GM19238 (cell line): ENCODE data around the gene CACNA2D1.
"Not testable (repeated sequence)": the region's sequence is repeated elsewhere in the genome, so short reads cannot be mapped to it uniquely, and the experiment has no call there.

Experiments
- DNase-seq: peaks from one replicate; pipeline ENCODE4 v3.0.0; 2011; ENCODE audit warnings: low spot score; ENCODE audit not compliant: insufficient read length

The CACNA2D1 gene

GRCh38 chr7:82434275-82435022, 9.1 kb downstream of the CACNA2D1 start:
- DNase-seq: no peak

GRCh38 chr7:82433507-82433906, 10.1 kb downstream of the CACNA2D1 start:
- DNase-seq: no peak

GRCh38 chr7:82432743-82433142, 10.8 kb downstream of the CACNA2D1 start:
- not testable (repeated sequence) for DNase-seq

- no peak for DNase-seq
Measured at GRCh38 chr7:82430500-82431465, 12.8 kb downstream of the CACNA2D1 start.

DNA sequence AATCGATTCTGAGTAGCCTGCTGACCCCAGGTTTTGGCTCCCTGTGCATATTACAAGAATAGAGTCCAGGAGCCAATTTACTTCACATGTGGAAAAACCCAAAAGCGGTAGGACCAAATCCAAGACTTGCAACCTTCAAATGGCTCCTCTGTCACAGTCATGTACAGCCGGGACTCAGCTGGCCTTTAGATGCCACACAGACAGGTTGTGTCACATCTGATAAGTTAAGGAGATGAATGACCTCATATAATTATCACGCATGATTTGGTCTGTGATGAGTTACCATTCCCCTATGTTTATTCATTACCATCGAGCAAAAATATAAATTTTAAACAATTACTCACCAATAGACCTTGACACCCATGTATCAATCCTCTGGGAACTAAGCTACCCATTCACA, 14.2 kb downstream of the CACNA2D1 start:
- DNase-seq: no peak

DNA sequence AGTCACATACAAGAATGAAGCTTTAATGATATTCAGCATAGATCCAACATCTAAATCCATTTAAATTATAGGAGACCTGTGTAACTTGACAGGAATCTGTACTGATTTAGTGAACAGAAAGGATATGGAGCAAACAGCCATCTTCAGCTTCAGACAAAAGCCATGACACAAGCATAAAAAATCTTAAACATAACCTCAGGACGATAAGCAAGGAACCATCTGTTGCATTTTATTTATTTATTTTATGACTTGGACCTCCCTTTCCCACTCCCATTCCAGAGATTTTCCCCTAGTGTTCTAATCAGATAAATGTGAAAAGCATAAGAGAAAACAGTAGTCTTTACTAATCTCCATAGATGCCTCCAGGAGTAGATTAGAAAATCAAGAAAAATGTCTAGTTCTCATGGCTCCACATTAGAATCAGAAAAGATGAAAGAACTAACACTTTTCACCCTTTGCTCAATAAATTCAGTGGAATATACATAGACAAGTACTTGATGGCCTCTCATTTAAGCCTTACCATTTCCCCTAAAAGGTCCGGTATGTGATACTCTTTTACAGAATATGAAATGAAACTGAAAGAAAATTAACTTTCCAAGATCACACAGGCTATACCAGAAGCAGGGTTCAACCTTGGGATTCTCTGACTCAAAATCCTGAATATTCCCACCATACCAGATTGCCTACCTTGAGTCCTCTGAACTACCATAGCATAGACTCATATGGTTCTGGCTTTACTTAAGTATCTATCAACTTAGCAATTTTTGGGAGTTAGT, 15.2 kb downstream of the CACNA2D1 start:
- no peak for DNase-seq

GRCh38 chr7:82423446-82423845, 20.1 kb downstream of the CACNA2D1 start:
- no peak for DNase-seq

- no peak for DNase-seq
Measured at GRCh38 chr7:82419200-82419599, 24.4 kb downstream of the CACNA2D1 start.

DNA sequence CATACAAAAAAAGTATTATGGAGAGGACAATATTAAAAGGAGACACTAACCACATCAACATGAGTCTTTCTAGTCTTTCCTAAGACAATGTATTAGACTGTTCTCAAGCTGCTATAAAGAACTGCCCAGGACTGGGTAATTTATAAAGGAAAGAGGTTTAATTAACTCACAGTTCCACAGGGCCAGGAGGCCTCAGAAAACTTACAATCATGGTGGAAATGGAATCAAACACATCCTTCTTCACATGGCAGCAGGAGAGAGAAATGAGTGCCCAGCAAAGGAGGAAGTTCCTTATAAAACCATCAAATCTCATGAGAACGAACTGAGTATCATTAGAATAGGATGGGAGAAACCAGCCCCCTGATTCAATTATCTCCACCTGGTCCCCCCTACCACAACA, 25.7 kb downstream of the CACNA2D1 start:
- DNase-seq: no peak

- no peak for DNase-seq
Measured at GRCh38 chr7:82416402-82416801, 27.2 kb downstream of the CACNA2D1 start.

DNA sequence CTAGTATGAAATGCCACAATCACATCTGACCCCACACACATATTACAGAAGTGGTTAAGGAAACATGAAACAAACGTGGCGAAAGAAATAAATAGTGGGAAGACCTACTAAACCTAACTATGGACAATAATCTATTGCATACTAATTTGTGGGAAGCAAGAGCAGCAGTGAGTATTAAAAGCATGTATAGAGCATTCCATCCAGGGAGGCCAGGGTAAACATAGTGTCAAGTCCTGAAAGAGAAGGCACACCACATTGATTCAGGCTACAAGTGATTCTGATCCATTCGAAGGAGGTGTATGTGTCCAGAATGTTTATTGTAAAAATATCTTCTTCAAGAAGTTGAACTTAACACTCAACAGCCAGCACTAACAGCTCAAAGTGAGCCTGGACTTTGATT, 29.2 kb downstream of the CACNA2D1 start:
- DNase-seq: no peak

DNA sequence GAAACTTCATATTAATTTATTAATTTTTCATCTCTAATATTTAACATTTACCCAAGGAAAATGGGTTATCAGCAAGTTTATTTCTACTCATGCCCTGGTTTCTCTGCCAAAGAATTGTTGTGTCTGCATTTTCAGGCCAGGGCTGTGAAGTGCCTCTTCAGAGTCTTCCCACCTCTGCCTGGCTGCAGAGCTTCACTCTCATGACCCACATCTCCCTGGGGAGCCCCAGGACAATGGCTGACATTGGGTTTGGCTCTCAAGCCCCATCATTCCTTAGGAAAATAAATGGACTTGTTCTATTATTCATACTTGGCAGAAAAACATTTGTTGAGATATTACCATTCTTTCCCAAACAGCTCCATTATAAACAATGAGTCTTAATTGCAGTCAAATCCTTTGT, 30.3 kb downstream of the CACNA2D1 start:
- no peak for DNase-seq

DNA sequence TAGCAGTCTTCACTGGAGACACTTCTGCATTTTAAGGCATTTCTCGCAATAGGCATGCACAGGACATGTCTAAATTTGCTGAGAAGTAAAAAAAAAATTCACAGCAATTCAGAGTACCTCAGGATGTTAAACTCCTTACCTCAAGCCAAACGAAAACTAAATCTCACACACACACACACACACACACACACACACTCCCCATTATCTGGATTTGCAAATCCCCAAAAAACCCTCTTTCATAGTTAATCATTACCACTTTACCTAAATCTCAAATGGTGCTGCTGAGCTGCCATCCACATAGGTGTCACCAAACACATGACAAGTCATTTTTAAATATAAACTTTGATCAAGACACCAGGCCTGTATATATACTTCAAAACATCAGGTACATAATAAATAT, 31.8 kb downstream of the CACNA2D1 start:
- no peak for DNase-seq

DNA sequence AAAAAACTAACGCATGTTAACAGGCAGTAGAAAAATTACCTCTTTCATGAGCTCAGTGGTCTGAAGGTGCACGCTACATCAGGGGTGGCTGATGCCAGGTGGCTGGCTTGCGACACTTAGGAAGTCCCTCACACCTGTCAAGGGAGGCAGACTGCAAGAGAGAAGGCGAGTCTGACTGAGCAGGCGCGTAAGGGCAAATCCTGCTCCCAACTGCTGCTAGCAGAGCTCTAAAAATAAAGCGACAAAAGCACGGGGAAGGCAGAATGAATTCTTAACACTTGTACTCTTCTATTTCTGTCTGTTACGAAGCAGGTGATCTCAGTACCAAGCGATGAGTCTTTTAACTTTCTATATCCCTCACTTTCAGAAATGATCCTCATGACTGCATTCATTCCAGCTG, 33.1 kb downstream of the CACNA2D1 start:
- no peak for DNase-seq

DNA sequence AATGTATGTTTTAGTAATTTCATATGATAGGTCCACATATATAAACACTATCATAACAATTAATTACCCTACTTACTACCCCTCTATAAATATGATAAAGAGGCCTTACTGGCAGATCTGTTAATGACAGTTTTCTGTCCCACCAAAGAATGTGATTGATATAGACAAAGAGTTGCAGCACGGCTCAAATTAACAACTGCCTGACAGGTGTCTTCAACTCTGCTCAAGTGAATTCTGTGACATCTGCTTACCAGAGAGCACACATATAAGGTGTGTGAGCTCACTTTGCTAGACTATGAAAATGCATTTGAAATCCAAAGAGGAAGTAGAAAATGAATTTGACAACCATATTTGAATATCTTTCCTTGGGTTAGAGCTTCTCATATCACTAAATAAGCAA, 36.6 kb downstream of the CACNA2D1 start:
- DNase-seq: no peak

DNA sequence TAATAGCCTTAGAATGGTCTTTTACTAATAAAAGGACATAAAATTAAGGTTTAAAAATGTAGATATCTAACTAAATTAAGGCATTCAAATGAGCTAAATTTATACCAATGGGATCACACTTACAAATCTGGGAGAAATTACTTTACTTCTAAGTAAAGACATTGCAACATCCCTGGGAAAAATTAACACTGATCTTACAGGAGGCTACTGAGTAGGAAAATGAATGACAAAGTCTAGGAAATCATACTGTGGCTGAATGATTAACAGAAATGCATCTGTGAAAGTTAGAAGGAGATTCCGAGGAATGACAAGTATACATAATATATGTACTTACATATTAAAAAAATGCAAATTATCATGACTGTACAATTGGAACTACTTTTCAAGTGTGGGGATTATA, 38.3 kb downstream of the CACNA2D1 start:
- DNase-seq: no peak

GRCh38 chr7:82404652-82405051, 38.9 kb downstream of the CACNA2D1 start:
- DNase-seq: no peak

DNA sequence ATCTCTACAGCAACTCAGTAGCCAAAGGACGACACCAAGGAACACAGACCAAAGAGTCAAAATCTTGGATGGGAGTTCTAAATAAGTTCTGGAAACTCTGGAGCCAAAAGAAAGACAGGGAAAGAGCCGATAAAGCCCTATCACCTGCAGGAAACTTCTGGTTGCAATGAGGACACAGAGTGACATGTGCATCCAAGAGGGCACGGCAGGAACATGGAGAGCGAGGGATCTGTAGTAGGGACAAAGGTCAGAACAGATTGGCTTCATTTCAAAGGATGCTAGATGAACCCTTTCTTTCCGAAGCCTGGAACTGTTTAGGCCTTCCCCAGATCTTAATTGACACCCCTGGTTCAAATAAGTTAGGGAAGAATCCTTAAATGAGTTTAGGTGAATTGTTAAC, 39.5 kb downstream of the CACNA2D1 start:
- no peak for DNase-seq

DNA sequence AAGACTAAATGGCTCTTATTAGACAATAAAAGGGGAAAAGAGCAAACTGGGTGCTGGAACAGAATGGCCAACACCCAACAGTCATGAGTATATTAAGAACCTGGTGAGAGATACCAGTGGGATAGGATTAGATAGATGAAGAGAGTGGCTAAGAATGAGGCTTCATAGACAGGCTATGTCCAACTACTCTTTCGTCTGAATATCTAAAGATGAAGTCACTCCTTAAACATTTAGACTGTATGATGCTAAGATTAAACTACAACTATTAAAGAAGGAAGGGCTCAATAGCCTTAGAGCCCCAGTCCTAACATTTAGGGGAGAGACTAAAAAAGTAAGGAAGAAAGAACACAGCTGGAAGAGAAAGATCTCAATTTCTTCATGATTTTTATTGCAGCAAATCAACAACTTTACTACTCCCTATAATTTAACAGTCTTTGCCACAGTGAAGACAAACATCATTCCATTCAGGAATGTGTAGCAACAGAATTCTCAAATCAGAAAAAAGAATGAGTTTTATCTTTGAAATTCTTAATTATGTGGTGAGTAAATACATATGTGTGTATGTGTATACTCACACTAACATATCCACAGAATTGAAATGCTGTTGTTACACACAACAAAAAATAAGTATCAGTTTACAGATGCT, 45.6 kb downstream of the CACNA2D1 start:
- DNase-seq: no peak

- no peak for DNase-seq
Measured at GRCh38 chr7:82396343-82396742, 47.2 kb downstream of the CACNA2D1 start.

GRCh38 chr7:82395147-82395546, 48.4 kb downstream of the CACNA2D1 start:
- no peak for DNase-seq
